Activated T-cell treated with anti-CD3 and anti-CD28 coated beads, Interleukin-2, amount 50 U/mL, for 24 hours (primary cell): ENCODE data around the gene TOB2.

ENCODE experiments used
- DNase-seq: peaks from one replicate; pipeline ENCODE4 v3.0.0-alpha.2; 2020
- H3K27ac Mint-ChIP-seq: 2 replicates; pipeline ENCODE4 v1.8.0; 2020; ENCODE audit warnings: mild to moderate bottlenecking, mixed read lengths
- H3K27me3 Mint-ChIP-seq: 2 replicates; pipeline ENCODE4 v1.8.0; 2020; ENCODE audit warnings: mixed read lengths
- H3K36me3 Mint-ChIP-seq: 2 replicates; pipeline ENCODE4 v1.8.0; 2020; ENCODE audit warnings: low read depth, mixed read lengths
- H3K4me1 Mint-ChIP-seq: 2 replicates; pipeline ENCODE4 v1.8.0; 2020; ENCODE audit warnings: low read depth, mixed read lengths
- H3K4me3 Mint-ChIP-seq: 2 replicates; pipeline ENCODE4 v1.8.0; 2020; ENCODE audit warnings: mild to moderate bottlenecking, moderate library complexity, mixed read lengths
- H3K9me3 Mint-ChIP-seq: 2 replicates; pipeline ENCODE4 v1.8.0; 2020; ENCODE audit warnings: mixed read lengths

Gene TOB2

GRCh38 chr22:41446639-41447434, at the start of gene TOB2:
Gene TOB2, minus strand, starts transcription at chr22:41446801. Its CDS starts 9,456 bp downstream, at chr22:41437345.
- DNase-seq: peak; percentile 98
- Mint-ChIP-seq H3K4me3 (peak within 1 kb of the TSS; percentile 92), H3K27me3 (no peaks in the 10 kb centered on the region), H3K36me3 (peaks cover 58% of the 10 kb centered on the region), H3K4me1 (peaks cover 23% of the 10 kb centered on the region), H3K9me3 (no peaks in the 10 kb centered on the region), H3K27ac (peak within 1 kb of the TSS; percentile 95)

DNA sequence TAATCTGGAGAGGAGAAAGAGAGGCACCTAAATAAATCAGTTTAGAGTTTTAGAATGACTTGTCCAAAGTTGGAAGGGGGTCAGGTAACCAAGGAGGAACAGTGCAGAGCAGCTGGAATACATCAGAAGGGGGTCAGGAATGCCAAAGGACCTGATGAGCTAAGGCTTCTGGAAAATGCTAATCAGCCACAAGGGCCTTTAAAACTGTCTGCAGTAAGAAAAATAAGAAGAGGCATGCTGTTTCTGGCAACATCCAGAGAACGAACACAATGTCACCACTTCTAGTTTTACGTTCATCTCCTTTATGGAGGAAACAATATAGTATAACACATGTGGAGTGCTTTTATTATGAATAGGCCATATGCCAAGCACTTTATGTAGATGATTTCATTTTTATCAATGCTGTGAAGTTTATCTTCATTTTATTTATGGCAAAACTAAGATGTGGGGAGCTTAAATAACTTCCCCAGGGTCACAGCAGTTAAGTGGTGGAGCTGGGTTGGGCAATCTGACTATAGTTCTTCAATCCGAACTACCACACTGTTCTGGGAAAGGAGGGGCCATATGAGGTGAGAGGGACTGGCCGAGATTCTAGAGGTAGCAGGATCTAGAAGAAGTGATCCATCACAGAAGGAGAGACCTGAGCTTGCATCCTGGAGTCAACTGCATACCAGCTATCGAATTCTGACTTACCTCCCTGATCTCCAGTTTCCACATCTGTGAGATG, 44.9 kb upstream of the TOB2 start:
- Mint-ChIP-seq H3K36me3 (peaks cover 30% of the 10 kb centered on the region), H3K27ac (no peak overlapping the region), H3K4me3 (no peak overlapping the region), H3K4me1 (peaks cover 27% of the 10 kb centered on the region), H3K9me3 (no peaks in the 10 kb centered on the region), H3K27me3 (no peaks in the 10 kb centered on the region)
- DNase-seq: no peak

DNA sequence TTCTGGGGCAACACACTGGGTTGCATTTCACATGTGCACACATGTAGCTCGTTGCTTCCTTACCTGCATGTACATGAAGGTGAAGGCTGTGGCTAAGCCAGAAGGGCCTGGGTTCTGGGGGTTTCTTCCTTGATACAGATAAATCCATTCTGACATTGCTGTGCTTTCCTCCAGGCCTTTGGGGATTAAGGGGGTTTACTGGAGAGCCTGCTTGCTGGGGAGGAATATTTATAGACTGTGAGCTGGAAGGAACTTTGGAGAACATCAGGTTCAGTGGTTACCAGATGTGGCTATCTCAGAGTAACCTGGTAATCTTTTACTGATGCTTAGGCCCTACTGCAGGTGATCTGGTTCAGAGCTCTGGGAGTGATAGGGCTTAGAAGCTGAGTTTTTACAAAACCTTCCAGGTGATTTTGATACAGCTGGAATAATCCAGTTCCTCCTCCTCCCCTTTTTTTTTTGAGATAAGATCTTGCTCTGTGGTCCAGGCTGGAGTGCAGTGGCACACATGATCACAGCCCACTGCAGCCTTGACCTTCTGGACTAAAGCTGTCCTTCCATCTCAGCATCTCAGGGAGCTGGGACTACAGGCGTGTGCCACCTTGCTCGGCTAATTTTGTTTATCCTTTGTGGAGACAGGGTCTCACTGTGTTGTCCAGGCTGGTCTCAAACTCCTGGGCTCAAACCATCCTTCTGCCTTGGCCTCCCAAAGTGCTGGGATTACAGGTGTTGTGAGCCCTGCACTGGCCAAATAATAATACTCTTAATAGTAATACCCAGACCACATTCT, 42.2 kb upstream of the TOB2 start:
- peaks cover 38% of the 10 kb centered on the region for H3K4me1 Mint-ChIP-seq
- no peak for DNase-seq
- no peak overlapping the region for H3K4me3 Mint-ChIP-seq
- H3K27ac Mint-ChIP-seq: peak overlapping the region; percentile 11
- no peaks in the 10 kb centered on the region for H3K27me3 Mint-ChIP-seq
- no peaks in the 10 kb centered on the region for H3K9me3 Mint-ChIP-seq
- peaks cover 26% of the 10 kb centered on the region for H3K36me3 Mint-ChIP-seq

DNA sequence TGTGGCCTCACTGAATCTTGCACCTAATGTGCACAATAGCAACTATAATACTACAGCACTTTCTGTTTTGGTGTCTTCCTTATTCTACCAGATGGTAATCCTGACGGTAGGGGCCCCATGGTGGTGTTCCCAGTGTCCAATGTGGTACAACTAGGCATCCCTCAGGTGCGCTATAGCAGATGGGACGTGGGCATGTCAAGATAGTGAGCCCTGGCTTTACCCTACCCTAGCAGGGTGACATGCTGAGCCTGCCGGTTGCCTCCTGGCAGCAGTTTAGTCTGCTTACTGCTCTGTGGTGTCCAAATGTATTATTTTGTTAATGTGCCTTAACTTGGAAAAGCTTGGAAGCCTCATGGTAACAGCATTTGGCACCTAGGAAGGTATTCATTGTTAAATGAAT, 41.5 kb upstream of the TOB2 start:
- H3K27me3 Mint-ChIP-seq: no peaks in the 10 kb centered on the region
- H3K36me3 Mint-ChIP-seq: peaks cover 26% of the 10 kb centered on the region
- H3K4me3 Mint-ChIP-seq: no peak overlapping the region
- H3K27ac Mint-ChIP-seq: peak overlapping the region; percentile 35
- peaks cover 39% of the 10 kb centered on the region for H3K4me1 Mint-ChIP-seq
- DNase-seq: no peak
- H3K9me3 Mint-ChIP-seq: no peaks in the 10 kb centered on the region

DNA sequence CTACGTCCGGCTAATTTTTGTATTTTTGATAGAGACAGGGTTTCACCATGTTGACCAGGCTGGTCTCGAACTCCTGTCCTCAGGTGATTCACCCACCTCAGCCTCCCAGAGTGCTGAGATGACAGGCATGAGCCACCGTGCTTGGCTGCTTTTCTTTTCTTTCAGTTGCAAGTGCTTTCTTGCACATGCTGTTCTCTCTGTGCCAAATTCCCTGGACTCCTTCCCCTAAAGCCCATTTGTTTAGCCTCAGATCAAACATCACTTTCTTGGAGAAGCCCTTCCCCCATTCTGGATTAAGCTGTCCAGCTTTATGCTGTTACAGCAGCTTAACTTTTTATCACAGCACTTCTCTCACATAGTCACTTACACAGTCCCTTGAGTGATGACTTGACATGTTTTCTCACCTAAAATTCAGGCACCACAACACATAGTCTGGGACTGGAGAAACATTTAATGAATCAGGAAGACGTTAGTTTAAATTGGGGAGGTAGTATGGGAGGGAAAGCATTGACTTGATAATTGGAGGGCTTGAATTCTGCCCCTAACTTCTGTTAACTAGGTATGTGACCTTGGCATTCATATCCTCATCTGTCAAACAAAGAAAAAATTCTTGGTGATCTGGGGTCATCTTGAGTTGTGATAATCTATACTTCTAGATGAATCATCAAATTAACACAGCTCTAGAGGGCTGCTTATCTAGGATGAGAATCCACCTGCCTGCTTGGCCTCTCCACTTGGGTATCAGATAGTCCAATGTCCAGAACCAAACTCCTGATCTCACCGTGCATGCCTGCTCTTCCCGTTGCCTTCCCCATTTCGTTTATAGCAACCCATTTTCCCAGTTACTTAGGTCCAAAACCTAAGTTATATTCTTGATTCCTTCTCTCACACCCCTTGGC, 40.7 kb upstream of the TOB2 start:
- H3K4me3 Mint-ChIP-seq: no peak overlapping the region
- peaks cover 29% of the 10 kb centered on the region for H3K36me3 Mint-ChIP-seq
- no peak for DNase-seq
- peak overlapping the region; percentile 35 for H3K27ac Mint-ChIP-seq
- peaks cover 42% of the 10 kb centered on the region for H3K4me1 Mint-ChIP-seq
- no peaks in the 10 kb centered on the region for H3K9me3 Mint-ChIP-seq
- H3K27me3 Mint-ChIP-seq: no peaks in the 10 kb centered on the region

DNA sequence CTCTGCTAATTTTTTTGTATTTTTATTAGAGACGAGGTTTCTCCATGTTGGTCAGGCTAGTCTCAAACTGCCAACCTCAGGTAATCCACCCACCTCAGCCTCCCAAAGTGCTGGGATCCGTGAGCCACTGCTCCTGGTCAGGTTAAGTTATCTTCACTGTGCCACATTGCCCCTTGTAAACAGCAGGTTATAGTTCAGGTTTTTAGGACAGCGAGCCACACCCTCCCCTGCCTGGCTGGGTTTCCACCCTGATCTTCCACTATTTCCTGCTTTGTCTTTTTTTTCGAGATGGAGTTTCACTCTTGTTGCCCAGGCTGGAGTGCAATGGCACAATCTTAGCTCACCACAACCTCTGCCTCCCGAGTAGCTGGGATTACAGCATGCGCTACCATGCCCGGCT, 38.4 kb upstream of the TOB2 start:
- no peak overlapping the region for H3K27ac Mint-ChIP-seq
- no peaks in the 10 kb centered on the region for H3K9me3 Mint-ChIP-seq
- H3K27me3 Mint-ChIP-seq: no peaks in the 10 kb centered on the region
- peaks cover 39% of the 10 kb centered on the region for H3K36me3 Mint-ChIP-seq
- H3K4me1 Mint-ChIP-seq: peaks cover 58% of the 10 kb centered on the region
- no peak for DNase-seq
- H3K4me3 Mint-ChIP-seq: no peak overlapping the region

GRCh38 chr22:41482319-41482935, 35.8 kb upstream of the TOB2 start:
- no peak for DNase-seq
- Mint-ChIP-seq H3K9me3 (no peaks in the 10 kb centered on the region), H3K4me3 (no peak overlapping the region), H3K4me1 (peaks cover 60% of the 10 kb centered on the region), H3K27me3 (no peaks in the 10 kb centered on the region), H3K36me3 (peaks cover 53% of the 10 kb centered on the region), H3K27ac (peak overlapping the region; percentile 31)

DNA sequence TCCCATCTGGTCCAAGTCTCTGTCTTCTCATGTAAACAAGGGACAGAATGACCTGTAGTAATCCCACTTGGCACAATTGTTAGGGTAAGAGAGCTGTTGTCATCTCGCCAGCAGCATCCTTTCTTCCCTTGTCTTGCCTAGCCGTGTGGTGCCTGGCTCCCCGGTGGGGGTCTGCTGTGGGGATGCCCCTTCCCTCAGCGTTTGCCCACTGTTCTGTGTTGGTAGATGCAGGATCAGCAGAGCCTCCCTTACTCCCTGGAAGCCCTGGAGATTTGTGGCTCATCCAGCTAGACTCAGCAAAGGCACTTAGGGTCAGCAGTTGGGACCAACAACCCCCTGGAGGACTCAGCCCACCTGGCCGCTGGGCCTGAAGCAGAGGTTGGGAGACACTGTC, 35.3 kb upstream of the TOB2 start:
- peaks cover 51% of the 10 kb centered on the region for H3K36me3 Mint-ChIP-seq
- no peaks in the 10 kb centered on the region for H3K27me3 Mint-ChIP-seq
- H3K4me1 Mint-ChIP-seq: peaks cover 55% of the 10 kb centered on the region
- H3K27ac Mint-ChIP-seq: peak overlapping the region; percentile 26
- no peak for DNase-seq
- no peak overlapping the region for H3K4me3 Mint-ChIP-seq
- no peaks in the 10 kb centered on the region for H3K9me3 Mint-ChIP-seq

GRCh38 chr22:41481131-41481830, 34.7 kb upstream of the TOB2 start:
- no peak for DNase-seq
- Mint-ChIP-seq H3K36me3 (peaks cover 51% of the 10 kb centered on the region), H3K27me3 (no peaks in the 10 kb centered on the region), H3K4me3 (no peak overlapping the region), H3K4me1 (peaks cover 57% of the 10 kb centered on the region), H3K9me3 (no peaks in the 10 kb centered on the region), H3K27ac (peak overlapping the region; percentile 26)

GRCh38 chr22:41480397-41480735, 33.8 kb upstream of the TOB2 start:
- Mint-ChIP-seq H3K9me3 (no peaks in the 10 kb centered on the region), H3K4me1 (peaks cover 53% of the 10 kb centered on the region), H3K36me3 (peaks cover 50% of the 10 kb centered on the region), H3K4me3 (no peak overlapping the region), H3K27me3 (no peaks in the 10 kb centered on the region), H3K27ac (no peak overlapping the region)
- no peak for DNase-seq

DNA sequence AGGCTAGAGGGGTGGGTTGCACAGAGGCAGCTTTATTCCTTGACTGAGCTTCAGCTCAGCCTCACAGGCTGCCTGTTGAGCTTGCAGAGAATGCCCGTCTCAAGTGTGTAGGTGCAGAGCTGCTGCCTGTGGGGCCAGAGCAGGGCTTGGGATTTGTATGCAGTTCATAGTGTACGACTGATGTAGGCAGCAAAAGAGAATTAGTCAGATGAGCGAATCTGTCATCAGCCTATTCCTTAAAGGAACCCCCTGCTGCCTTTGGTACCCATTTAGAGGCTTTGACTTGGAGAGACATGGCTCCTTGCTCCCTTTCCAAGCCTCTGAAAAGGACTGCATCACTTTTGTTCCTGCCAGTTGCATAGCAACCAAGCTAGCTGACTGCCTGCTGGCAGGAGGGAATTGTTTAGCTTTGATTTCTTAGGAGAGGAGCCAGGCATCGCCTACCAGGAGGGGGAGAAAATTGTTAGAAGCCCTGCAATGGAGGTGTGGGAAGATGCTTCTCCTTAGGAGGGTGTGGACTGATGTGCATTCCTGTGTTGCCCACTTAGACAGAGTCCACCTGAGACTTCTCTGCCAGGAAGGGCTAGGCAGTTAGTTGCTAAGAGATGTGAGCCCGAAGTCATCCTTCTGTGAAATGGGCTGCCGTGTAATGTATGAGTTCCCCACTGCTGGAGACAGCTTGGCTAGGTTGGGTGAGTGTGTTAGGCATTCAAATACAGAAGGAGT, 33.2 kb upstream of the TOB2 start:
- H3K4me1 Mint-ChIP-seq: peaks cover 51% of the 10 kb centered on the region
- H3K9me3 Mint-ChIP-seq: no peaks in the 10 kb centered on the region
- DNase-seq: no peak
- H3K27ac Mint-ChIP-seq: peak overlapping the region; percentile 80
- H3K27me3 Mint-ChIP-seq: no peaks in the 10 kb centered on the region
- H3K36me3 Mint-ChIP-seq: peaks cover 50% of the 10 kb centered on the region
- no peak overlapping the region for H3K4me3 Mint-ChIP-seq

GRCh38 chr22:41478891-41479521, 32.4 kb upstream of the TOB2 start:
- H3K27ac Mint-ChIP-seq: peak overlapping the region; percentile 80
- H3K4me3 Mint-ChIP-seq: no peak overlapping the region
- no peak for DNase-seq
- no peaks in the 10 kb centered on the region for H3K9me3 Mint-ChIP-seq
- H3K27me3 Mint-ChIP-seq: no peaks in the 10 kb centered on the region
- H3K36me3 Mint-ChIP-seq: peaks cover 53% of the 10 kb centered on the region
- peaks cover 49% of the 10 kb centered on the region for H3K4me1 Mint-ChIP-seq
